ENCODE data around the gene PDP2. TPM values are rescaled to one million over a fixed set of nuclear protein-coding genes. Genes with fewer than 3 reads are reported as not detected.

PDP2 gene
- total and polyA plus RNA-seq, 2 of the 4 experiments (the other 2 are of a cell fraction), result 5.3 to 16.8 TPM

- TF ChIP-seq MAZ (IDR thresholded peaks at IDR 0.05; ENCODE audit: borderline replicate concordance, low read depth, low read length), result no peak
- no peak for TF ChIP-seq CHD1 (IDR thresholded peaks at IDR 0.05; ENCODE audit: low read depth, low read length)
- TF ChIP-seq FOS (IDR thresholded peaks at IDR 0.05; ENCODE audit: low read depth, low read length), result no peak
Measured at GRCh38 chr16:66905633-66906539, 25.6 kb downstream of the PDP2 start (continued).
